Kidney (tissue), 14 donors: ENCODE data around the gene BMERB1. TPM values are rescaled to one million over a fixed set of nuclear protein-coding genes. Genes with fewer than 3 reads are reported as not detected.
"Not testable (repeated sequence)": the region's sequence is repeated elsewhere in the genome, so short reads cannot be mapped to it uniquely, and the experiment has no call there.

ENCODE experiments used
- DNase-seq, 5 donors: peaks; one replicate each; pipeline ENCODE4 v3.0.0-alpha.2; 2013 to 2020
- FAIRE-seq: peaks from 2 replicates; lab custom pipeline; 2012; peaks lifted over from hg19 to GRCh38; lab: Jason Lieb, UNC
- H3K27ac ChIP-seq, 2 donors: one replicate each; pipeline ENCODE4 v1.7.0; 2013; ENCODE audit warnings: low read depth in 2 of 2, low read length in 2 of 2, inconsistent platforms in 1 of 2
- H3K27me3 ChIP-seq: one replicate; pipeline ENCODE4 v1.7.1; 2013; ENCODE audit warnings: low read length, inconsistent platforms; ENCODE audit not compliant: control insufficient read depth, insufficient read depth
- H3K36me3 ChIP-seq, 3 donors: one replicate each; pipeline versions ENCODE4 v1.7.0 to v1.7.1; 2013; ENCODE audit warnings: low read length in 3 of 3, control low read depth in 1 of 3, inconsistent platforms in 1 of 3; ENCODE audit not compliant: insufficient read depth in 3 of 3, control insufficient read depth in 2 of 3
- H3K4me1 ChIP-seq, 3 donors: one replicate each; pipeline versions ENCODE4 v1.7.0 to v1.7.1; 2013; ENCODE audit warnings: low read length in 3 of 3, inconsistent platforms in 1 of 3, low read depth in 1 of 3; ENCODE audit not compliant: control insufficient read depth in 2 of 3, insufficient read depth in 2 of 3
- H3K4me3 ChIP-seq, 3 donors: one replicate each; pipeline versions ENCODE4 v1.7.0 to v1.8.1; 2013; ENCODE audit warnings: low read length in 3 of 3, control low read depth in 1 of 3, inconsistent platforms in 1 of 3
- H3K9ac ChIP-seq, 3 donors: one replicate each; pipeline versions ENCODE4 v1.7.0 to v1.7.1; 2013; ENCODE audit warnings: low read length in 3 of 3, control low read depth in 1 of 3, inconsistent platforms in 1 of 3
- H3K9me3 ChIP-seq, 3 donors: one replicate each; pipeline versions ENCODE4 v1.7.0 to v1.7.1; 2013; ENCODE audit warnings: low read length in 3 of 3, control low read depth in 1 of 3, inconsistent platforms in 1 of 3; ENCODE audit not compliant: control insufficient read depth in 2 of 3, insufficient read depth in 1 of 3
- intact Hi-C: fragments of 100-400 bp; cut with DNase I; formaldehyde crosslinking; loops from one replicate; pipeline ENCODE4 v1.11.1; 2022
- polyA plus RNA-seq: library from polyadenylated mRNA; stranded (reverse); fragments of 350-450 nt; fragmentation: Illumina TruSeq; extraction: RNeasy Lipid Tissue Mini Kit (QIAGEN cat#74804); gene quantifications from one replicate; pipeline ENCODE4 v1.2.3, GENCODE V29; 2014; ENCODE audit warnings: low read depth, low replicate concordance; ENCODE audit not compliant: insufficient read depth
- total RNA-seq: library from RNA; stranded (reverse); fragmentation: NEBNext Ultra II Directional; extraction: Animal tissue kit (Norgen Biotek cat#: 25700); gene quantifications from one replicate; pipeline ENCODE4 v1.2.1, GENCODE V29; 2021
- TF ChIP-seq, protein P1 (sequence below): IDR thresholded peaks from 3 replicates; pipeline ENCODE4 v1.5.1; 2012; ENCODE audit warnings: mild to moderate bottlenecking, moderate library complexity, borderline replicate concordance; ENCODE audit not compliant: insufficient read depth; ENCODE audit errors: extremely low read depth
- donor health status: control.
- donor health status: control.
- donor health status: control.
- donor health status: control.
- donor health status: control.
- donor health status: DM: yes; HTN: yes; CAD: no.
- donor health status: Normal renal cell carcinoma (clear cell type).

BMERB1 gene
- total and polyA plus RNA-seq, 2 donors from 2014 or later = 33.4 to 48.8 TPM

DNA sequence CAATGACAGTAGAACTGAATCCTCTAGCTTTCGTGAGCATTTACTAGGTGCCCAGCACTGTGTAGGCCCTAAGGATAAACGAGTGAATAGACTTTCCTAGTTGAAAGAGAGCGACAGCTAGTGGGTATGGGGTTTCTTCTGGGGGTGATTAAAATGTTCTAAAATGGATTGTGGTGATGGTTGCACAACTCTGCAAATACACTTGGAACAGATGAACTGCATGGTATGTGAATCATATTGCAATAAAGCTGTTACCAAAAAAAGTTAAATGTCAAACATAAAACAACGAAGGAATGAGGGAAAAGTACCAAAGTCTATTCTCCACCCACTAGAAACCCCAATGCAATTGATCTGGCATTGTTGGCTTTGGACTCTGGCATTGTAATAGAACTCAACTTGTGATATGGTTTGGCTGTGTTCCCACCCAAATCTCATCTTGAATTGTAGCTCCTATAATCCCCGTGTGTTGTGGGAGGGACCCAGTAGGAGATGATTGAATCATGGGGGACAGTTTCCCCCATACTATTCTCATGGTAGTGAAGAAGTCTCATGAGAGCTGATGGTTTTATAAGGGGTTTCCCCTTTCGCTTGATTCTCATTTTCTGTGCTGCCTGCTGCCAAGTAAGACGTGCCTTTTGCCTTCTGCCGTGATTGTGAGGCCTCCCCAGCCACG, 138.1 kb downstream of the BMERB1 start:
- Histone ChIP-seq H3K9me3 (no peaks in the 10 kb centered on the region), H3K4me3 (no peak overlapping the region), H3K9ac (no peak overlapping the region), H3K27ac (no peak overlapping the region), H3K27me3 (no peaks in the 10 kb centered on the region), H3K36me3 (no peaks in the 10 kb centered on the region), H3K4me1 (no peaks in the 10 kb centered on the region)
- FAIRE-seq = no peak
- DNase-seq = no peak
- TF ChIP-seq, protein P1, sequence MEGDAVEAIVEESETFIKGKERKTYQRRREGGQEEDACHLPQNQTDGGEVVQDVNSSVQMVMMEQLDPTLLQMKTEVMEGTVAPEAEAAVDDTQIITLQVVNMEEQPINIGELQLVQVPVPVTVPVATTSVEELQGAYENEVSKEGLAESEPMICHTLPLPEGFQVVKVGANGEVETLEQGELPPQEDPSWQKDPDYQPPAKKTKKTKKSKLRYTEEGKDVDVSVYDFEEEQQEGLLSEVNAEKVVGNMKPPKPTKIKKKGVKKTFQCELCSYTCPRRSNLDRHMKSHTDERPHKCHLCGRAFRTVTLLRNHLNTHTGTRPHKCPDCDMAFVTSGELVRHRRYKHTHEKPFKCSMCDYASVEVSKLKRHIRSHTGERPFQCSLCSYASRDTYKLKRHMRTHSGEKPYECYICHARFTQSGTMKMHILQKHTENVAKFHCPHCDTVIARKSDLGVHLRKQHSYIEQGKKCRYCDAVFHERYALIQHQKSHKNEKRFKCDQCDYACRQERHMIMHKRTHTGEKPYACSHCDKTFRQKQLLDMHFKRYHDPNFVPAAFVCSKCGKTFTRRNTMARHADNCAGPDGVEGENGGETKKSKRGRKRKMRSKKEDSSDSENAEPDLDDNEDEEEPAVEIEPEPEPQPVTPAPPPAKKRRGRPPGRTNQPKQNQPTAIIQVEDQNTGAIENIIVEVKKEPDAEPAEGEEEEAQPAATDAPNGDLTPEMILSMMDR = no peak
- intact Hi-C loops = no loop called here

DNA sequence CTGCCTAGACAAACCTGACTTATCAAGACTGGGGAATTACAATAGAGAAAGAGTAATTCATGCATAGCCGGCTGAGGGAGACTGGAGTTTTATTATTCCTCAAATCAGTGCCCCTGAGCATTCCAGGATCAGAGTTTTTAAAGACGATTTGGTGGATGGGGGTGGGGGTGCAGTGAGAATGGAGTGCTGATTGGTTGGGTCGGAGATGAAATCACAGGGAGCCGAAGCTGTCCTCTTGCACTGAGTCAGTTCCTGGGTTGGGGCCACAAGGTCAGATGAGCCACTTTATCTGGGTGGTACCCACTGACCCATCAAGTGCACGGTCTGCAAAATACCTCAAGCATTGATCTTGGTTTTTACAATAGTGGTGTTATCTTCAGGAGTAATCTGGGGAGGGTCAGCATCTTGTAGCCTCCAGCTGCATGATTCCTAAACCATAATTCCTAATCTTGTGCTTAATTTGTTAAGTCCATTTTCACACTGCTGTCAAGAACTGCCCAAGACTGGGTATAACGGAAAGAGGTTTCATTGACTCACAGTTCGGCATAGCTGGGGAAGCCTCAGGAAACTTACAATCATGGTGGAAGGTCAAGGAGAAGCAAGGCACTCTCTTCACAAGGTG, 139.0 kb downstream of the BMERB1 start:
- H3K36me3 ChIP-seq = no peaks in the 10 kb centered on the region
- no peak overlapping the region for H3K4me3 ChIP-seq
- no peak overlapping the region for H3K9ac ChIP-seq
- TF ChIP-seq, protein P1 = no peak
- no peak overlapping the region for H3K27ac ChIP-seq
- H3K9me3 ChIP-seq = no peaks in the 10 kb centered on the region
- H3K4me1 ChIP-seq = no peaks in the 10 kb centered on the region
- intact Hi-C loops = no loop called here
- no peak for FAIRE-seq
- no peaks in the 10 kb centered on the region for H3K27me3 ChIP-seq
- DNase-seq = no peak

GRCh38 chr16:15573896-15574613, 139.7 kb downstream of the BMERB1 start:
- H3K9me3 ChIP-seq, FAIRE-seq, H3K4me1 ChIP-seq, H3K27me3 ChIP-seq, DNase-seq, intact Hi-C loops, H3K36me3 ChIP-seq, H3K4me3 ChIP-seq, H3K27ac ChIP-seq, H3K9ac ChIP-seq: not testable (repeated sequence)

DNA sequence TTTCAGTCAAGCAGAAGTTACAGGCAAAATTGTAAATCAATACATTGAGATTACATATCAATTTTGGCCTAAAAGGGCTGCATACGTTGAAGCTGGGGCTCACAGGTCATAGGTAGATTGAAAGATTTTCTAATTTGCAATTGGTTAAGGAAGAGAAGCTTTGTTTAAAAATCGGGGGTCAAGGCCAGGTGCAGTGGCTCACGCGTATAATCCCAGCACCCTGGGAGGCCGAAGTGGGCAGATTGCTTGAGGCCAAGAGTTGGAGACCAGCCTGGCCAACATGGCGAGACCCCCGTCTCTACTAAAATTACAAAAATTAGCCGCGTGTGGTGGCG, 140.2 kb downstream of the BMERB1 start:
- TF ChIP-seq, protein P1 = no peak

More for the DNA sequence above, 140.2 kb downstream of the BMERB1 start:
- Histone ChIP-seq H3K4me1 (no peaks in the 10 kb centered on the region), H3K27me3 (no peaks in the 10 kb centered on the region), H3K9me3 (no peaks in the 10 kb centered on the region), H3K27ac (no peak overlapping the region), H3K36me3 (no peaks in the 10 kb centered on the region), H3K4me3 (no peak overlapping the region), H3K9ac (no peak overlapping the region)
- FAIRE-seq (no peak), DNase-seq (no peak)
- intact Hi-C loops = no loop called here
